Nephron progenitor cell (in vitro differentiated cells): Measurements from ENCODE around the gene CAMKMT.

Source experiments
- DNase-seq: peaks from one replicate; pipeline ENCODE4 v3.0.0; 2021
- H3K27ac Mint-ChIP-seq: 2 replicates; pipeline ENCODE4 v1.8.0; 2021; ENCODE audit warnings: mild to moderate bottlenecking, moderate library complexity, mixed read lengths
- H3K27me3 Mint-ChIP-seq: 2 replicates; pipeline ENCODE4 v1.8.0; 2021; ENCODE audit warnings: mild to moderate bottlenecking, low read depth, mixed read lengths; ENCODE audit not compliant: poor library complexity
- H3K36me3 Mint-ChIP-seq: 2 replicates; pipeline ENCODE4 v1.8.0; 2021; ENCODE audit warnings: low read depth, mixed read lengths
- H3K4me1 Mint-ChIP-seq: 2 replicates; pipeline ENCODE4 v1.8.0; 2021; ENCODE audit warnings: mixed read lengths
- H3K4me3 Mint-ChIP-seq: 2 replicates; pipeline ENCODE4 v1.8.0; 2021; ENCODE audit warnings: mild to moderate bottlenecking, moderate library complexity, mixed read lengths
- H3K9me3 Mint-ChIP-seq: 2 replicates; pipeline ENCODE4 v1.8.0; 2021; ENCODE audit warnings: mild to moderate bottlenecking, moderate library complexity, mixed read lengths
- CTCF ChIP-seq: fragments of 200-600 bp; sonication (generic); IDR thresholded peaks from 2 replicates; pipeline ENCODE4 v1.5.0; 2021; ENCODE audit warnings: antibody characterized with exemption

Gene CAMKMT

GRCh38 chr2:44751754-44752479, 390.2 kb downstream of the CAMKMT start:
- no peak for TF ChIP-seq CTCF
- Mint-ChIP-seq H3K27me3 (peaks cover 4% of the 10 kb centered on the region), H3K4me1 (peaks cover 7% of the 10 kb centered on the region), H3K4me3 (no peak overlapping the region), H3K9me3 (no peaks in the 10 kb centered on the region), H3K27ac (no peak overlapping the region), H3K36me3 (no peaks in the 10 kb centered on the region)
- peak; percentile 8 for DNase-seq

DNA sequence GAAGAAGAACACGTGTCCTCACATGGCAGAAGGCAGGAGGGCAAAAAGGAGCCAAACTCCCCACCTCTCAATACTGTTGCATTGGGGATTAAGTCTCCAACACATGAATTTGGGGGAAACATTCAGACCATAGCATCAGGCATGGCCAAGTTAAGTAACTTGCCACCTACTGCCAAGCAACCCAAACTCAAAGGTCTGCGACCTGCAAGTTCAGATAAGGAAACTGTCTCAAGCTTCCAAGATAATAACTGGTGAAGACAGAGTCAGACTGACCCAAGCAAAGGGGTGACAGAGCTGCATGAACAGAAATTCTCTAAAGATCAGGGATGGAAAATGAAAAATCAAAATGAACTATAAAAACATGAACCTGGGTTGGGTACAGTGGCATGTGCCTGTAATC, 391.0 kb downstream of the CAMKMT start:
- no peak overlapping the region for H3K27ac Mint-ChIP-seq
- H3K36me3 Mint-ChIP-seq: no peaks in the 10 kb centered on the region
- no peak overlapping the region for H3K4me3 Mint-ChIP-seq
- no peaks in the 10 kb centered on the region for H3K9me3 Mint-ChIP-seq
- no peak for DNase-seq
- peaks cover 7% of the 10 kb centered on the region for H3K4me1 Mint-ChIP-seq
- peaks cover 4% of the 10 kb centered on the region for H3K27me3 Mint-ChIP-seq
- no peak for TF ChIP-seq CTCF

GRCh38 chr2:44753552-44754285, 392.0 kb downstream of the CAMKMT start:
- DNase-seq: no peak
- no peak overlapping the region for H3K27ac Mint-ChIP-seq

DNA sequence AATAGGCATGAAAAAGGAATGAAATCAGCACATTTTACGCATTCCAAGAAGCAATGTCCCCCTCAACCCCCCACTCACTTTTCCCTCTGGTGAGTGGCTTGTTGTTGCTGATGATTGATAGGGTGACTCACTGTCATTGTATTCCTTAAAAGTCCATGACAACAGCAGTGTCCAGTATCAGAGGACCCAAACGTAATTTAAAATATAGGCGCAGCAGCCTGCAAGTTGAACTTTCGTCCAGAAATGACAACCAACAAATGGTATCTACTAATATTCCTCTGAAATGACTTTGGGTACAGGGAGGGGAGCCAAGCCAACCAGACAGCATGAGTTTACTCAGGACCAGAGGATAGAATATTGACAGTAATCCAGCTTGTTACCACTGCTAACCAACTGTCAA, 396.8 kb downstream of the CAMKMT start:
- no peak for DNase-seq
- no peak for TF ChIP-seq CTCF
- H3K4me1 Mint-ChIP-seq: no peaks in the 10 kb centered on the region
- no peaks in the 10 kb centered on the region for H3K9me3 Mint-ChIP-seq
- H3K27ac Mint-ChIP-seq: no peak overlapping the region
- peaks cover 48% of the 10 kb centered on the region for H3K27me3 Mint-ChIP-seq
- no peaks in the 10 kb centered on the region for H3K36me3 Mint-ChIP-seq
- H3K4me3 Mint-ChIP-seq: no peak overlapping the region

More at GRCh38 chr2:44753552-44754285, 392.0 kb downstream of the CAMKMT start:
- H3K4me1 Mint-ChIP-seq: peaks cover 7% of the 10 kb centered on the region
- peaks cover 10% of the 10 kb centered on the region for H3K27me3 Mint-ChIP-seq
- TF ChIP-seq CTCF: no peak
- H3K9me3 Mint-ChIP-seq: no peaks in the 10 kb centered on the region
- no peaks in the 10 kb centered on the region for H3K36me3 Mint-ChIP-seq
- no peak overlapping the region for H3K4me3 Mint-ChIP-seq

GRCh38 chr2:44759823-44760222, 398.1 kb downstream of the CAMKMT start:
- Mint-ChIP-seq H3K4me3 (no peak overlapping the region), H3K9me3 (no peaks in the 10 kb centered on the region), H3K36me3 (no peaks in the 10 kb centered on the region), H3K27ac (no peak overlapping the region), H3K4me1 (no peaks in the 10 kb centered on the region), H3K27me3 (peaks cover 60% of the 10 kb centered on the region)
- DNase-seq: no peak
- no peak for TF ChIP-seq CTCF
